Activated CD8-positive, alpha-beta memory T cell treated with anti-CD3 and anti-CD28 coated beads, Interleukin-2, amount 50 U/mL, for 48 hours (primary cell): ENCODE data around the gene TIMM21.

ENCODE experiments used
- DNase-seq: peaks from one replicate; pipeline ENCODE4 v3.0.0-alpha.2; 2020

TIMM21 gene

GRCh38 chr18:74196220-74197119, 48.1 kb downstream of the TIMM21 start:
- DNase-seq, result no peak

- no peak for DNase-seq
Measured at GRCh38 chr18:74197705-74198341, 49.5 kb downstream of the TIMM21 start.

DNA sequence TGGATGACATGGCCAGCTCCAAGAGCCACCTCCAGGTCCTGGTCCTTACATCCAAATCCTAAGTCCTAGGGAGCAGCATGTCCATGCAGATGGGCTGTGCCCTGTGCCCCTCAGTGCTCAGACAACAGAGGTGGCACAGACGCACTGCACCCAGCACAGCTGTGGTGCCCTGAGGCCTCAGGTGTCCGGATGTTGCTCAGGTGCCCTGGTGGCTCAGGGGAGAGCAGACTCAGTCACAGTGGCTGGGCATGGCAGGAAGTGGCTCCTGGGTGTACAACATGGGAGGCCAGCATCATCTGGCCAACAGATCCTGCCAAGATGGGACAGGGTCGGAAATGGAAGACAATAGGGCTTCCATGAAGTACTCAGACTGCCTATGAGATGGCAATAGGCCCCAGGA, 50.1 kb downstream of the TIMM21 start:
- no peak for DNase-seq

DNA sequence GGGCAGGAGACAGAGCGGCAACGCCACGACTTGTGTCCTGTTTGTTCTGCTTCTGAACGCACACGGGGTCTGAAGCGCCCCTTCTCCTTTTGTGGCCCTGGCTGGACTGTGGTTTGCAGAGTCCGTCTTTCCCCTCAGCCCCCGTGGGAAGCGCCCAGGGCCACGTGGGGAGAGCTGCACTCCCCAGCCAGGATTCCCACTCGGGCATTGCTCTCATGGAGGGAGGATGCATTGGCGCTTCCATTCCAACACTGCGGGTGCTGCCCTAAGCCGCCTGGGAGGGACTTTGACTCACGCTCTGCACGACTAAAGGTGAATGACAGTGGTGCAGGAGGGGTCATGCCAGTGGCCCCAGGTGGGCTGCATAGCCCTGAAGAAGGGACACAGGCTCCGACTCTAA, 52.5 kb downstream of the TIMM21 start:
- no peak for DNase-seq

DNA sequence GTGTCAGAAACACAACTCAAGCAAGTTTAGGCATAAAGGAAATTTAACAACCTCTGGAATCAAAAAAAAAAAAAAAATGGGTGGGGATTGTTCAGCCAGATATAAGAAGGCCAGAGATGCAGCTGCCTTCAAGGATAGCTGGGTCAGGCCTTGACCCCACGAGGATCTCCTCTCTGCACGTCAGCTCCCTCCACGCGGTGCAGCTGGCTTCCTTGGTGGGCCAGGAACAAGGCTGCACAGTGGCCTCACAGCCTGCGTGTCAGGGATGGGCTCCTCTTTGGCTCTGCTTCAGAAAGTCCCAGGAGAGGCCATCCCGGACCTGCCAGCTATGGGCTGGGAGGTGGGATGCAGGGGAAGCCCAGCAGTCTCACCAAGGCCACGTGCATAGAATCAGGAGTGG, 55.5 kb downstream of the TIMM21 start:
- DNase-seq, result no peak

DNA sequence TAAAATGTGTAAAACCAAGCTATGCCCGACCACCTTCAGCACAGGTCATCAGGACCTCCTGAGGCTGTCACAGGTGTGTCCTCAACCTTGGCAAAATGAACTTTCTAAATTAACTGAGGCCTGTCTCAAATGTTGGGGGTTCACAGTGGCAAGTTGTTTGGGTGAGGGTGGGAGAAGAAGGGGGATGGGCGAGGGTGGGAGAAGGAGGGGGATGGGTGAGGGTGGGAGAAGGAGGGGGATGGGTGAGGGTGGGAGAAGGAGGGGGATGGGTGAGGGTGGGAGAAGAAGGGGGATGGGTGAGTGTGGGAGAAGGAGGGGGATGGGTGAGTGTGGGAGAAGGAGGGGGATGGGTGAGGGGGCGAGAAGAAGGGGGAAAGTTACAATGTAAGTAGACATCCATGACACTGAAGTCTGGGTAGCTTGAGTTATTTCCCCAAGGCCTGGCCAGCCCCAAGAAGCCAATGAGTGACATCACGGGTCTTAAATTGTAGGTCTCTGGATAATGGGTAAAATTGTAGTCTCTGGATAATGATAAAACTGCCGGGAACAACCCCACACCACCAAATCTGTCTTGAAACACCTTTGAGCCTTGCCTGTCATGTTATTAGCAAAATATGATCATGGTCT, 56.3 kb downstream of the TIMM21 start:
- no peak for DNase-seq
